Measurements from ENCODE around the gene LRRC8B. TPM values are rescaled to one million over a fixed set of nuclear protein-coding genes. Genes with fewer than 3 reads are reported as not detected.

Gene LRRC8B
- total RNA-seq, 1 donor from 2014 or later: 2.3 TPM

DNA sequence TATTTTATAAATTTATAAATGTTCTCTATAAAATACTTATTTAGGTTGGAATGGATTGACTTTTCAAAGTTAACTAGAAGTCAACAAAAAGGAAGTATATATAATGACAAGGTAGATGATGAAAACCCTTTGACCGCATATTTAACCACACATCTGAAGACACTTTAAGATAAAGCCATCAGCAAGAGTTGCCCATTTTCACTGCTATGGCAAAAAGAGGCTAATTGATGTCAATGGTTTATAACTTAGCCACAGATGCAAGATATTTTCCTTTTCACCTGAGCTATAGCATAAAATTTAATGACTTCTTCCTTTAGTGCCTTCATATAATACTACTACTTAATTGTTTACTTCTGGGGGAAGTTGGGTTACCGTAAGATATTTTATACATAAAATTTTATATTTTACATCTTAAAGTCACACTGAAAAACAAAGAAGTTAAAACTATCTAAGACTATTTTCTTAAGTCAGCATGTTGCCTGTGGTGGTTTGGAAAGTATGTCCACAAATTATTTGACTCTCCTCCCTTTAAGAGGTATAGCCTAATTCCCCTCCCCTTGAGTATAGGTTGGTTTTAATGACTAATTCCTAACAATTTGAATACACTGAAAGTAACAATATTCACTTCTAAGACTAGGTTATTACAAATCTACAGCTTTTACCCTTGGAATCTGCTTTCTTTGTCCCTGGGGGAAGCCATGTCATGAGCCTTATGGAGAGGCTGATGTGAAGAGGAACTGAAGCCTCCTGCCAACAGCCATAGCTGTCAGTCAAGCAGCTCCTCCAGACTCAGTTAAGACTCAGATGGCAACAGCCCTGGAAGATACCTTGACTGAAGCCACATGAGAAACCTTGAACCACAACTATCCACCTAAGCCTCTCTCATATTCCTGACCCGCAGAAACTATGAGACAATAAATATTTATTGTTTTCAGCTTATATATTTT, 40.3 kb upstream of the LRRC8B start:
- no peak for DNase-seq (ENCODE audit: extremely low spot score, unreplicated experiment)
- TF ChIP-seq, protein P1, sequence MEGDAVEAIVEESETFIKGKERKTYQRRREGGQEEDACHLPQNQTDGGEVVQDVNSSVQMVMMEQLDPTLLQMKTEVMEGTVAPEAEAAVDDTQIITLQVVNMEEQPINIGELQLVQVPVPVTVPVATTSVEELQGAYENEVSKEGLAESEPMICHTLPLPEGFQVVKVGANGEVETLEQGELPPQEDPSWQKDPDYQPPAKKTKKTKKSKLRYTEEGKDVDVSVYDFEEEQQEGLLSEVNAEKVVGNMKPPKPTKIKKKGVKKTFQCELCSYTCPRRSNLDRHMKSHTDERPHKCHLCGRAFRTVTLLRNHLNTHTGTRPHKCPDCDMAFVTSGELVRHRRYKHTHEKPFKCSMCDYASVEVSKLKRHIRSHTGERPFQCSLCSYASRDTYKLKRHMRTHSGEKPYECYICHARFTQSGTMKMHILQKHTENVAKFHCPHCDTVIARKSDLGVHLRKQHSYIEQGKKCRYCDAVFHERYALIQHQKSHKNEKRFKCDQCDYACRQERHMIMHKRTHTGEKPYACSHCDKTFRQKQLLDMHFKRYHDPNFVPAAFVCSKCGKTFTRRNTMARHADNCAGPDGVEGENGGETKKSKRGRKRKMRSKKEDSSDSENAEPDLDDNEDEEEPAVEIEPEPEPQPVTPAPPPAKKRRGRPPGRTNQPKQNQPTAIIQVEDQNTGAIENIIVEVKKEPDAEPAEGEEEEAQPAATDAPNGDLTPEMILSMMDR (IDR thresholded peaks at IDR 0.05): no peak
- H3K27ac Mint-ChIP-seq (ENCODE audit: unreplicated experiment): no peak overlapping the region
- peaks cover 19% of the 10 kb centered on the region for H3K27me3 Mint-ChIP-seq (ENCODE audit: unreplicated experiment)
- no peaks in the 10 kb centered on the region for H3K9me3 Mint-ChIP-seq (ENCODE audit: unreplicated experiment)
- no peaks in the 10 kb centered on the region for H3K36me3 Mint-ChIP-seq (ENCODE audit: unreplicated experiment)
- no peaks in the 10 kb centered on the region for H3K4me1 Mint-ChIP-seq (ENCODE audit: unreplicated experiment)
- H3K4me3 Mint-ChIP-seq (ENCODE audit: unreplicated experiment): no peak overlapping the region

DNA sequence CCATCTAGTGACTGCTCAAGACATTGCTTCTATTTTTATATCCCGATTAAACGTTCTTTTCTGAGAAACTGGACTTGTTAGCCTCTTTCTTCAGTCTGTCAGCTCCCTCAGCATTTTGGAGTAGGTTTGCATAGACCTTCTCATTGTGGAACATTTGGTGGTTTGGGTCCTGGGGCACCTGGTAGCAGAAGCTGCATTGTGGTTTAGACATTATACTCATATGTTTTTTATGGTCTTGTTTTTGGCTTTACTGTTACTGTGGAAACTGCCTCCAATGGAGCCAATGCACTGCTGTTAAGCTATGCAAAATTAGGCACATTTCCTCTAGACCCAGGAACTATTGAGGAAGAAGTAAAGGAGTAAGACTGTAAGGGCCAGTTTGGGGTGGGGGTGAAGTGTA, 36.7 kb upstream of the LRRC8B start:
- Mint-ChIP-seq H3K27me3 (ENCODE audit: unreplicated experiment) (peaks cover 23% of the 10 kb centered on the region), H3K36me3 (ENCODE audit: unreplicated experiment) (no peaks in the 10 kb centered on the region), H3K27ac (ENCODE audit: unreplicated experiment) (no peak overlapping the region), H3K4me3 (ENCODE audit: unreplicated experiment) (no peak overlapping the region), H3K9me3 (ENCODE audit: unreplicated experiment) (no peaks in the 10 kb centered on the region), H3K4me1 (ENCODE audit: unreplicated experiment) (no peaks in the 10 kb centered on the region)
- TF ChIP-seq, protein P1 (IDR thresholded peaks at IDR 0.05): no peak
- no peak for DNase-seq (ENCODE audit: extremely low spot score, unreplicated experiment)

DNA sequence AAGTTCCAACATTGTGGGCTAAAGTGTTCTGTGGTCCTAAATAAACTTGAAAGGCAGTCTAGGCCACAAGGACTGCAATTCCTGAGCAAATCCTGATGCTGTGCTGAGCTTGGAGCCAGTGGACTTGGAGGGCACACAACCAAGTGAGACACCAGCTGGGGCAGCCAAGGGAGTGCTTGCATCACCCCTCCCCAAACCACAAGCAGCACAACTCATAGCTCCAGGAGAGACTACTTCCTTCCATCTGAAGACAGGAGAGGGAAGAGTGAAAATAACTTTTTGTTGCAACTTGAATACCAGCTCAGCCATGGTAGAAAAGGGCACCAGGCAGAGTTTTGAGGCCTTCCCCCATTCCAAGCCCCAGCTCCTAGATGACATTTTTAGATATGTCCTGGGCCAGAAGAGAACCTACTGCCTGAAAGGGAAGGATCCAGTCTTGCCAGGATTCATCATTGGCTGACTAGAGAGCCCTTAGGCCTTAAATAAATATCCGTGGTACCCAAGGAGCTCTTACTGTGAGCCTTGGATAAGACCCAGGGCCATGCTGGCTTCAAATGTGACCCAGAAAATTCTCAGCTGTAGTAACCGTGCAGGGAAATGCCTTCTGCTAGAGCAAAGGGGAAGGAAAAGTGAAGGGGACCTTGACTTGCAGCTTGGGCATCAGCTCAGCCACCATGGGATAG, 35.4 kb upstream of the LRRC8B start:
- no peak for DNase-seq (ENCODE audit: extremely low spot score, unreplicated experiment)
- TF ChIP-seq, protein P1 (IDR thresholded peaks at IDR 0.05): no peak
- Mint-ChIP-seq H3K4me1 (ENCODE audit: unreplicated experiment) (no peaks in the 10 kb centered on the region), H3K36me3 (ENCODE audit: unreplicated experiment) (no peaks in the 10 kb centered on the region), H3K27me3 (ENCODE audit: unreplicated experiment) (peaks cover 23% of the 10 kb centered on the region), H3K27ac (ENCODE audit: unreplicated experiment) (no peak overlapping the region), H3K4me3 (ENCODE audit: unreplicated experiment) (no peak overlapping the region), H3K9me3 (ENCODE audit: unreplicated experiment) (no peaks in the 10 kb centered on the region)

DNA sequence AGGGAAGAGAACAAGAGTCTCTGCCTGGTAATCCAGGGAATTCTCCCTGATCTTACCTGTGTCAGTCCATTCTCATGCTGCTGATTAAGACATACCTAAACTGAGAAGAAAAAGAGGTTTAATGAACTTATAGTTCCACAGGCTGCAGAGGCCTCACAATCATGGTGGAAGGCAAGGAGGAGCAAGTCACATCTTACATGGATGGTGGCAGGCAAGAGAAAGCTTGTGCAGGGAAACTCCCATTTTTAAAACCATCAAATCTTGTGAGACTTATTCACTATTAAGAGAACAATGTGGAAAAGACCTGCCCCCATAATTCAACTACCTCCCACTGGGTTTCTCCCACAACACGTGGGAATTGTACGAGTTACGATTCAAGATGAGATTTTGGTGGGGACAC, 34.2 kb upstream of the LRRC8B start:
- Mint-ChIP-seq H3K4me1 (ENCODE audit: unreplicated experiment) (no peaks in the 10 kb centered on the region), H3K36me3 (ENCODE audit: unreplicated experiment) (no peaks in the 10 kb centered on the region), H3K4me3 (ENCODE audit: unreplicated experiment) (no peak overlapping the region), H3K9me3 (ENCODE audit: unreplicated experiment) (no peaks in the 10 kb centered on the region), H3K27ac (ENCODE audit: unreplicated experiment) (no peak overlapping the region), H3K27me3 (ENCODE audit: unreplicated experiment) (peaks cover 20% of the 10 kb centered on the region)
- DNase-seq (ENCODE audit: extremely low spot score, unreplicated experiment): no peak
- TF ChIP-seq, protein P1 (IDR thresholded peaks at IDR 0.05): no peak

DNA sequence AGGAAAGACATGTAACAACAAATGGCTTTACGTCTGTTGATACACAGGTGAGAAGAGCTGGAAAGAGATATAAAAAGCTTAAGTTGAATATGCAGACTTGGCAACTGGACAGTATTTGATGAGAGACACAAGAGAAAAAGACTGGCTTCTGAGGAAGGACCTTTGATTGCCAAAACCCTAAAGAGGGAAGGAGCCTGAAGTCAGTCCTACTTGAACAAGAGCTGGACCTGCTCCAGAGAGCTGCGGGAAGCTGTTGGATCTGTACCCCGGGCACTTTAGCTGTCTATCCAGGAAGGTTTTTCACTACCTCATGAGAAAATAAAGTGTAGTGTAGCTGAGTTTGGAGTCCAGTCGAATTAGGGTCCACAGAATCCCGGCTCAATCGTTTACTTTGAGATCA, 25.3 kb upstream of the LRRC8B start:
- DNase-seq (ENCODE audit: extremely low spot score, unreplicated experiment): no peak
- H3K27ac Mint-ChIP-seq (ENCODE audit: unreplicated experiment): no peak overlapping the region
- peaks cover 45% of the 10 kb centered on the region for H3K27me3 Mint-ChIP-seq (ENCODE audit: unreplicated experiment)
- H3K9me3 Mint-ChIP-seq (ENCODE audit: unreplicated experiment): no peaks in the 10 kb centered on the region
- TF ChIP-seq, protein P1 (IDR thresholded peaks at IDR 0.05): no peak
- no peak overlapping the region for H3K4me3 Mint-ChIP-seq (ENCODE audit: unreplicated experiment)
- H3K4me1 Mint-ChIP-seq (ENCODE audit: unreplicated experiment): no peaks in the 10 kb centered on the region
- no peaks in the 10 kb centered on the region for H3K36me3 Mint-ChIP-seq (ENCODE audit: unreplicated experiment)
